PFSK-1 (cell line): Measurements from ENCODE around the gene DTYMK.

Source experiments
- POLR2AphosphoS5 ChIP-seq: IDR thresholded peaks from 2 replicates; pipeline ENCODE4 v1.6.1; 2012; ENCODE audit warnings: low read depth, mild to moderate bottlenecking, control low read depth, low read length, moderate library complexity
- SIN3A ChIP-seq: IDR thresholded peaks from 2 replicates; pipeline ENCODE4 v1.6.1; 2012; ENCODE audit warnings: mild to moderate bottlenecking, low read length, moderate library complexity, borderline replicate concordance; ENCODE audit not compliant: insufficient read depth
- TAF1 ChIP-seq: IDR thresholded peaks from 2 replicates; pipeline ENCODE4 v1.6.1; 2012; ENCODE audit warnings: low read length, control low read depth, borderline replicate concordance; ENCODE audit not compliant: insufficient read depth
- TF ChIP-seq, protein P1 (sequence below), 2 experiments: IDR thresholded peaks; 2 replicates each; pipeline versions ENCODE4 v1.6.1 to v1.8.0; 2011 to 2012; ENCODE audit warnings: low read depth in 2 of 2, low read length in 2 of 2, control low read depth in 1 of 2, inconsistent platforms in 1 of 2, mild to moderate bottlenecking in 1 of 2, moderate library complexity in 1 of 2; ENCODE audit not compliant: insufficient read depth in 1 of 2

DNA sequence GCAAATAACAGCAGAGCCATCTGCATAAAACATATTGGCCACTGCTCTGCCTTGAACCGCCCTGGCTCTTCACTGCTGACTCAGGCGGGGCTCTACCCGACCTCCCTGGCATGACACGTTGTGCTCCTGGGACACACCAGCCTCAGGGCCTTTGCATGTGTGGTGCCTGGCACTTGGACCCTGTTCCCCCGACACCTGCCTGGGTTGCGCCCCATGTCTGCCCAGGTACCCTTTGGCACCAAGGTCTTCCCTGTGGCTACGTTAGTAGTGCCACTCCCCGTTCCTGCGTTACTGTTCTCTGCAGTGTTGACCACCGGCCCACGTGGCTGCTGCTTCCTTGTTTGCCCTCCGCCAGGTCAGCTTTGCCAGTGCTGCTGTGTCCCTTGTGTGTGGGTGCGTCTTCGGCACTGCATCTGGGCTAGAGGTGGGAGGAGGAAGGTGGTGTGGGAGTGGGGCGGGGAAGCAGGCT, 28.8 kb downstream of the DTYMK start:
- TF ChIP-seq POLR2AphosphoS5 (no peak), TAF1 (no peak), SIN3A (no peak)
- TF ChIP-seq, protein P1, sequence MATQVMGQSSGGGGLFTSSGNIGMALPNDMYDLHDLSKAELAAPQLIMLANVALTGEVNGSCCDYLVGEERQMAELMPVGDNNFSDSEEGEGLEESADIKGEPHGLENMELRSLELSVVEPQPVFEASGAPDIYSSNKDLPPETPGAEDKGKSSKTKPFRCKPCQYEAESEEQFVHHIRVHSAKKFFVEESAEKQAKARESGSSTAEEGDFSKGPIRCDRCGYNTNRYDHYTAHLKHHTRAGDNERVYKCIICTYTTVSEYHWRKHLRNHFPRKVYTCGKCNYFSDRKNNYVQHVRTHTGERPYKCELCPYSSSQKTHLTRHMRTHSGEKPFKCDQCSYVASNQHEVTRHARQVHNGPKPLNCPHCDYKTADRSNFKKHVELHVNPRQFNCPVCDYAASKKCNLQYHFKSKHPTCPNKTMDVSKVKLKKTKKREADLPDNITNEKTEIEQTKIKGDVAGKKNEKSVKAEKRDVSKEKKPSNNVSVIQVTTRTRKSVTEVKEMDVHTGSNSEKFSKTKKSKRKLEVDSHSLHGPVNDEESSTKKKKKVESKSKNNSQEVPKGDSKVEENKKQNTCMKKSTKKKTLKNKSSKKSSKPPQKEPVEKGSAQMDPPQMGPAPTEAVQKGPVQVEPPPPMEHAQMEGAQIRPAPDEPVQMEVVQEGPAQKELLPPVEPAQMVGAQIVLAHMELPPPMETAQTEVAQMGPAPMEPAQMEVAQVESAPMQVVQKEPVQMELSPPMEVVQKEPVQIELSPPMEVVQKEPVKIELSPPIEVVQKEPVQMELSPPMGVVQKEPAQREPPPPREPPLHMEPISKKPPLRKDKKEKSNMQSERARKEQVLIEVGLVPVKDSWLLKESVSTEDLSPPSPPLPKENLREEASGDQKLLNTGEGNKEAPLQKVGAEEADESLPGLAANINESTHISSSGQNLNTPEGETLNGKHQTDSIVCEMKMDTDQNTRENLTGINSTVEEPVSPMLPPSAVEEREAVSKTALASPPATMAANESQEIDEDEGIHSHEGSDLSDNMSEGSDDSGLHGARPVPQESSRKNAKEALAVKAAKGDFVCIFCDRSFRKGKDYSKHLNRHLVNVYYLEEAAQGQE (IDR thresholded peaks at IDR 0.05; ENCODE audit: insufficient read depth in 1 of 2, low read depth in 2 of 2, low read length in 2 of 2), result no peak
